Breast epithelium (tissue), 4 donors: ENCODE measurements around the gene STAC3. TPM values are rescaled to one million over a fixed set of nuclear protein-coding genes. Genes with fewer than 3 reads are reported as not detected.

ENCODE experiments used
- DNase-seq, 2 donors: peaks; one replicate each; pipeline ENCODE4 v3.0.0-alpha.2; 2019; ENCODE audit warnings: low spot score in 2 of 2
- H3K27ac ChIP-seq, 2 donors: fragments of 200-600 bp; sonication (generic) in 1 of 2; one replicate each; pipeline ENCODE4 v1.5.1; 2016 to 2019; ENCODE audit warnings: mild to moderate bottlenecking in 1 of 2
- H3K27me3 ChIP-seq, 2 donors: fragments of 200-600 bp; sonication (generic) in 1 of 2; one replicate each; pipeline versions ENCODE4 v1.5.1 to v1.6.0; 2017 to 2019; ENCODE audit warnings: control low read depth in 1 of 2, mild to moderate bottlenecking in 1 of 2
- H3K36me3 ChIP-seq: fragments of 200-600 bp; one replicate; pipeline ENCODE4 v1.5.1; 2019
- H3K4me1 ChIP-seq, 2 donors: fragments of 200-600 bp; sonication (generic); one replicate each; pipeline ENCODE4 v1.5.1; 2016 to 2019; ENCODE audit warnings: control low read depth in 1 of 2
- H3K4me3 ChIP-seq, 3 donors: fragments of 200-600 bp; sonication (generic); 1 replicate in 2 of 3; 2 replicates in 1 of 3; pipeline ENCODE4 v1.5.1; 2016 to 2019; ENCODE audit warnings: mild to moderate bottlenecking in 3 of 3, moderate library complexity in 2 of 3
- H3K9me3 ChIP-seq, 2 donors: fragments of 200-600 bp; sonication (generic) in 1 of 2; one replicate each; pipeline ENCODE4 v1.5.1; 2016 to 2019; ENCODE audit warnings: control low read depth in 1 of 2
- POLR2A ChIP-seq: fragments of 450-650 bp; IDR thresholded peaks from one replicate; pipeline ENCODE4 v1.6.1; 2016; ENCODE audit warnings: antibody characterized with exemption, mild to moderate bottlenecking, moderate library complexity
- POLR2AphosphoS5 ChIP-seq, 3 donors: sonication (generic); formaldehyde crosslinking; IDR thresholded peaks; one replicate each; pipeline ENCODE4 v1.6.1; 2017; ENCODE audit warnings: antibody characterized with exemption in 3 of 3
- intact Hi-C: fragments of 100-400 bp; cut with DNase I; formaldehyde crosslinking; loops from one replicate; pipeline ENCODE4 v1.15.1; 2023; ENCODE audit warnings: low total_unique reads
- total RNA-seq, 3 donors: library from RNA; depleted of rRNA; stranded (reverse); fragments of >200 nt; gene quantifications; one replicate each; pipeline ENCODE4 v1.1.0, GENCODE V29; 2016
- TF ChIP-seq, protein P1 (sequence below), 3 donors: fragments of 450-650 bp; IDR thresholded peaks; one replicate each; pipeline ENCODE4 v1.5.1; 2016 to 2017; ENCODE audit warnings: antibody characterized with exemption in 3 of 3, mild to moderate bottlenecking in 3 of 3, moderate library complexity in 3 of 3

STAC3 gene
- total RNA-seq, 3 donors from 2014 or later: 0.98 to 3.2 (median 1.6) TPM

DNA sequence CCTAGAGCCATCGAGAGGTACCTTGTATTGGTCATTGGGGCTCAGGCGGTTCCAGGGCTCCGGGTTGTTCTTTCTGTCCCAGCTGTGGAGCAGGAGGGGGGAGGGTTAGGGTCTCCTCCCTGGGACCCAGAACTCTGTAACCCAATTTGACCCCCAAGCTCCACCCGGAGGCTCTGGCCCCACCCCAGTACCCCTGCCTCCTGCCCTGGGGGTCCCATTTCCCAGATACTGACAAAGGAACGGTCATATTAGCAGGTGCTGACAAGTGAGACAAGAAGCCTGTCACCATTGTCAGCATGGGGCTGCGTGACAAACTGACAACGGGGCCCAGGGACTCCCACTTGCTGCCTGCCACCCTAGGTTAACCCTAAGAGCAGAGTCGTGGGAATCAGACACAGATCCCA, 15.3 kb downstream of the STAC3 start:
- Histone ChIP-seq H3K27ac (peak overlapping the region in 1 of 2 donors; percentile 72), H3K36me3 (no peaks in the 10 kb centered on the region), H3K9me3 (no peaks in the 10 kb centered on the region), H3K4me3 (peak overlapping the region in 1 of 3 donors; percentile 29), H3K4me1 (peaks cover 12 to 13% of the 10 kb centered on the region in 2 donors), H3K27me3 (peaks cover 3 to 13% of the 10 kb centered on the region in 2 donors)
- intact Hi-C loops: no loop called here
- TF ChIP-seq POLR2AphosphoS5 (IDR thresholded peaks at IDR 0.05) (no peak), POLR2A (no peak)
- TF ChIP-seq, protein P1, sequence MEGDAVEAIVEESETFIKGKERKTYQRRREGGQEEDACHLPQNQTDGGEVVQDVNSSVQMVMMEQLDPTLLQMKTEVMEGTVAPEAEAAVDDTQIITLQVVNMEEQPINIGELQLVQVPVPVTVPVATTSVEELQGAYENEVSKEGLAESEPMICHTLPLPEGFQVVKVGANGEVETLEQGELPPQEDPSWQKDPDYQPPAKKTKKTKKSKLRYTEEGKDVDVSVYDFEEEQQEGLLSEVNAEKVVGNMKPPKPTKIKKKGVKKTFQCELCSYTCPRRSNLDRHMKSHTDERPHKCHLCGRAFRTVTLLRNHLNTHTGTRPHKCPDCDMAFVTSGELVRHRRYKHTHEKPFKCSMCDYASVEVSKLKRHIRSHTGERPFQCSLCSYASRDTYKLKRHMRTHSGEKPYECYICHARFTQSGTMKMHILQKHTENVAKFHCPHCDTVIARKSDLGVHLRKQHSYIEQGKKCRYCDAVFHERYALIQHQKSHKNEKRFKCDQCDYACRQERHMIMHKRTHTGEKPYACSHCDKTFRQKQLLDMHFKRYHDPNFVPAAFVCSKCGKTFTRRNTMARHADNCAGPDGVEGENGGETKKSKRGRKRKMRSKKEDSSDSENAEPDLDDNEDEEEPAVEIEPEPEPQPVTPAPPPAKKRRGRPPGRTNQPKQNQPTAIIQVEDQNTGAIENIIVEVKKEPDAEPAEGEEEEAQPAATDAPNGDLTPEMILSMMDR (IDR thresholded peaks at IDR 0.05): no peak
- DNase-seq: no peak

DNA sequence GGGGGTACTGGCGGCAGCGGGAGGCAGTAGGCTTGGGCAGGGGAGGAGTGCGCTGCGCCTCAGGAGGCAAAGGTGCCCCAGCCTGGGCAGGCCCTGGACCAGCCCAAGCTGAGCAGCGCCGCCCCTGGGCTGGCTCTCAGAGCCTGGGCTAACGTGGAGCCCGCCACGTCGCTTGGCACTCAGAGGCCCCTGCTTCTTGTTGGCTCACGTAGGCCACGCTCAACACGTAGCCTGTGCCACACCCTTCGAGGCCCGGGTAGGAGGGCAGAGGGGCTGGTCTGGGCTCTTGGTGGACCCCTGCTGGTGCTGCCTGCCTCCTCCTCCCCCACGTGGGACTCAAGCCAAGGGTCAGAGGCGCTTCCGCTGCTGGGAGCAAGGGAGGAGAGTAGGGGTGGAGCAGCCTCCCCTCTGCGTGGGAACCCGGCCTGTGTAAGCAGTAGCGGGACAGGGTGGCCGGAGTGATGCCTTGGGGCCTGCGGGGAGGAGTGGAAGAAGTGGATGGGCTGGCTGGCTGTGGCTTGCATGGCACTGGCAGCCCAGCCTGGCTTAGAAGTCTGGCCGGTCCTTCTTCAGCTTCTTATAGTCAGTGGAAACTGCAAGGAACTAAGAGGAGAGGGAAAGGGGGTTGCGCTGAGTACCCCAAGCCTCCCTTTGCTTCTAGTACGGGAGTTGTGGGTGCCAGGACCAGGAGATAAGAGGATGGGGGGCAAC, 15.8 kb downstream of the STAC3 start:
- no peak overlapping the region for H3K4me3 ChIP-seq
- H3K27me3 ChIP-seq: peaks cover 3 to 7% of the 10 kb centered on the region in 2 donors
- no peaks in the 10 kb centered on the region for H3K36me3 ChIP-seq
- no peak for DNase-seq
- intact Hi-C loops: no loop called here
- no peaks in the 10 kb centered on the region for H3K9me3 ChIP-seq
- H3K27ac ChIP-seq: peak overlapping the region in 1 of 2 donors; percentile 72
- TF ChIP-seq POLR2AphosphoS5 (IDR thresholded peaks at IDR 0.05) (no peak), POLR2A (no peak)
- TF ChIP-seq, protein P1 (IDR thresholded peaks at IDR 0.05): no peak
- H3K4me1 ChIP-seq: peaks cover 10 to 12% of the 10 kb centered on the region in 2 donors

DNA sequence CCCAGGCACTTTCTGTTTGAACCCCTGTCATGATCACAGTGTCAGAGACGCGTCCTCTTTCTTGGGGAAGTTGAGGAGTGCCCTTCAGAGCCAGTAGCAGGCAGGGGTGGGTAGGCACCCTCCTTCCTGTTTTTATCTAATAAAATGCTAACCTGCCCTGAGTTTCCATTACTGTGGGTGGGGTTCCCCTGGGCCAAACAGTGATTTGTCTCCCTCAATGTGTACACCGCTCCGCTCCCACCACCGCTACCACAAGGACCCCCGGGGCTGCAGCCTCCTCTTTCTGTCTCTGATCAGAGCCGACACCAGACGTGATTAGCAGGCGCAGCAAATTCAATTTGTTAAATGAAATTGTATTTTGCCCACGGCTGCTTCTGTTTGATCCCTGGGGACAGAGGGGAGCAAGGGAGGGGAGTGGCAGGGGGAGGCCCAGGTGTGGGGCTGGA, 16.4 kb downstream of the STAC3 start:
- intact Hi-C loops: no loop called here
- DNase-seq: no peak
- peaks cover 4 to 8% of the 10 kb centered on the region in 2 donors for H3K4me1 ChIP-seq
- TF ChIP-seq POLR2A: no peak
- TF ChIP-seq POLR2AphosphoS5 (IDR thresholded peaks at IDR 0.05): no peak
- TF ChIP-seq, protein P1 (IDR thresholded peaks at IDR 0.05): no peak
- H3K36me3 ChIP-seq: no peaks in the 10 kb centered on the region
- no peaks in the 10 kb centered on the region for H3K9me3 ChIP-seq
- H3K4me3 ChIP-seq: no peak overlapping the region
- H3K27me3 ChIP-seq: peaks cover 3 to 7% of the 10 kb centered on the region in 2 donors
- peak overlapping the region in 1 of 2 donors; percentile 66 for H3K27ac ChIP-seq

DNA sequence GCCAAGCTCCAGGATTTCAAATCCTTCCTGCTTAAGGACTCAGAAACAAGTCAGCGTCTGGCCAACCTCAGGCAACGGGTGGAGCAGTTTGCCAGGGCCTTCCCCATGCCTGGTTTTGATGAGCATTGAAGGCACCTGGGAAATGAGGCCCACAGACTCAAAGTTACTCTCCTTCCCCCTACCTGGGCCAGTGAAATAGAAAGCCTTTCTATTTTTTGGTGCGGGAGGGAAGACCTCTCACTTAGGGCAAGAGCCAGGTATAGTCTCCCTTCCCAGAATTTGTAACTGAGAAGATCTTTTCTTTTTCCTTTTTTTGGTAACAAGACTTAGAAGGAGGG, 16.8 kb downstream of the STAC3 start:
- DNase-seq: no peak
- peaks cover 4 to 8% of the 10 kb centered on the region in 2 donors for H3K4me1 ChIP-seq
- TF ChIP-seq POLR2AphosphoS5 (IDR thresholded peaks at IDR 0.05) (no peak), POLR2A (no peak)
- TF ChIP-seq, protein P1 (IDR thresholded peaks at IDR 0.05): no peak
- no peaks in the 10 kb centered on the region for H3K9me3 ChIP-seq
- H3K36me3 ChIP-seq: no peaks in the 10 kb centered on the region
- no peak overlapping the region for H3K4me3 ChIP-seq
- intact Hi-C loops: no loop called here
- peaks cover 3 to 7% of the 10 kb centered on the region in 2 donors for H3K27me3 ChIP-seq
- H3K27ac ChIP-seq: peak overlapping the region in 1 of 2 donors; percentile 66
